OCI-LY1 (cell line): Measurements from ENCODE around the gene ATAD3C.
"Not testable (repeated sequence)": the region's sequence is repeated elsewhere in the genome, so short reads cannot be mapped to it uniquely, and the experiment has no call there.

Experiments
- EZH2 ChIP-seq: fragments of 200-600 bp; sonication (generic), shearing (Covaris generic); IDR thresholded peaks from 2 replicates; pipeline ENCODE4 v1.8.0; 2017; ENCODE audit warnings: borderline replicate concordance, mixed run types, mild to moderate bottlenecking, antibody characterized with exemption, low read length, moderate library complexity, mixed read lengths
- TF ChIP-seq, protein P1 (sequence below): fragments of 200-600 bp; sonication (generic), shearing (Covaris generic); IDR thresholded peaks from 2 replicates; pipeline ENCODE4 v1.5.1; 2017; ENCODE audit warnings: mild to moderate bottlenecking, antibody characterized with exemption, low read length, moderate library complexity, mixed read lengths

GRCh38 chr1:1509465-1509850, 60.0 kb downstream of the ATAD3C start:
- TF ChIP-seq, protein P1, sequence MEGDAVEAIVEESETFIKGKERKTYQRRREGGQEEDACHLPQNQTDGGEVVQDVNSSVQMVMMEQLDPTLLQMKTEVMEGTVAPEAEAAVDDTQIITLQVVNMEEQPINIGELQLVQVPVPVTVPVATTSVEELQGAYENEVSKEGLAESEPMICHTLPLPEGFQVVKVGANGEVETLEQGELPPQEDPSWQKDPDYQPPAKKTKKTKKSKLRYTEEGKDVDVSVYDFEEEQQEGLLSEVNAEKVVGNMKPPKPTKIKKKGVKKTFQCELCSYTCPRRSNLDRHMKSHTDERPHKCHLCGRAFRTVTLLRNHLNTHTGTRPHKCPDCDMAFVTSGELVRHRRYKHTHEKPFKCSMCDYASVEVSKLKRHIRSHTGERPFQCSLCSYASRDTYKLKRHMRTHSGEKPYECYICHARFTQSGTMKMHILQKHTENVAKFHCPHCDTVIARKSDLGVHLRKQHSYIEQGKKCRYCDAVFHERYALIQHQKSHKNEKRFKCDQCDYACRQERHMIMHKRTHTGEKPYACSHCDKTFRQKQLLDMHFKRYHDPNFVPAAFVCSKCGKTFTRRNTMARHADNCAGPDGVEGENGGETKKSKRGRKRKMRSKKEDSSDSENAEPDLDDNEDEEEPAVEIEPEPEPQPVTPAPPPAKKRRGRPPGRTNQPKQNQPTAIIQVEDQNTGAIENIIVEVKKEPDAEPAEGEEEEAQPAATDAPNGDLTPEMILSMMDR, result not testable (repeated sequence)
- not testable (repeated sequence) for TF ChIP-seq EZH2
